Left colon (tissue), 2 donors: ENCODE data around the gene RPL18. TPM values are rescaled to one million over a fixed set of nuclear protein-coding genes. Genes with fewer than 3 reads are reported as not detected.
"Not testable (repeated sequence)": the region's sequence is repeated elsewhere in the genome, so short reads cannot be mapped to it uniquely, and the experiment has no call there.

Source experiments
- ATAC-seq: fragments of 200-7000 bp; cut with Tn5 transposase; one replicate; pipeline ENCODE4 v1.9.1; 2020; ENCODE audit warnings: mild to moderate bottlenecking, moderate library complexity
- DNase-seq, 2 donors: peaks; one replicate each; pipeline ENCODE4 v3.0.0-alpha.2; 2020
- intact Hi-C, 2 donors: fragments of 100-400 bp; cut with DNase I in 1 of 2; cut with micrococcal nuclease in 1 of 2; formaldehyde crosslinking; loops; one replicate each; pipeline versions ENCODE4 v1.11.2 to v1.14.0; 2022; cut with DNase I, micrococcal nuclease
- total RNA-seq, 2 donors: library from RNA; stranded (reverse); fragmentation: NEBNext Ultra II Directional; extraction: Animal tissue kit (Norgen Biotek cat#: 25700); gene quantifications; one replicate each; pipeline ENCODE4 v1.2.1, GENCODE V29; 2021
- donor health status: DM: no; HTN: no; CAD: no.
- donor health status: DM: yes; HTN: yes; CAD: no.

RPL18 gene
- total RNA-seq, 2 donors from 2014 or later = 1,328 to 1,333 TPM

DNA sequence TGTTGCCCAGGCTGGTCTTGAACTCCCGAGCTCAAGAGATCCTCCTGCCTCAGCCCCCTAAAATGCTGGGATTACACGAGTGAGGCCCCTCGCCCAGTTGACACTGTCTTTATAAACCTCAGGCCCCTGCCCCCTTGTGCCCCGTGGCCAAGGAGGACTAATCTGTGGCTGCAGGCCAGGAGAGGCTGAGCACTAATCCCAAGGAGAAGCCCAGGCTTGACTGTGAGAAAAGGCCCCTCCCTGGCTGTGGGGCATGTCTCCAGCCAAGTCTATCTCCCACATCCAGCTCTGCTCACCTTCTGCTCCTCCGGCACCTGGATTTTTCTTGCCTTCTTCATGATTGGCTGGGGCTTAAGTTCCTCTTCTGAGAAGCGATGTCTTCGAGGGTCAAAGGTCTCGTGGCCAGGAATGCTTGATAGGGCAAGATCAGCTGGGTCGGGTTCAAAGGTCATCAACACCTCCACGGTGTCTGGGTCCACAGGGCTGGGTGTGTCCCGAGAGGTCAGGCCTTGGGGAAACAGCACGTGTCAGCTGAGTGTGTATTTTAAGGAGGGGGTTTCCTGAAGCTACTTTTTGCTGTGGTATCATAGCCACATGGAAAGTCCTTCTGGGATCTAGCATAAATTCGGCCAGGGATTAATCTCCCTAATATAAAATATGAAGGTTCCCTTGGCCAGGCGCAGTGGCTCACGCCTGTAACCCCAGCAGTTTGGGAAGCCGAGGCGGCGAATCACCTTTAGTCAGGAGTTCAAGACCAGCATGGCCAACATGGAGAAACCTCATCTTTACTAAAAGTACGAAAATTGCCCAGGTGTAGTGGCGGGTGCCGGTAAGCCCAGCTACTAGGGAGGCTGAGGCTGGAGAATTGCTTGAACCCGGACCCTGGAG lies 14.4 kb upstream of the RPL18 start:
- DNase-seq (peak; percentile 65 to 86), ATAC-seq (peak; percentile 7)
- intact Hi-C loops = no loop called here

DNA sequence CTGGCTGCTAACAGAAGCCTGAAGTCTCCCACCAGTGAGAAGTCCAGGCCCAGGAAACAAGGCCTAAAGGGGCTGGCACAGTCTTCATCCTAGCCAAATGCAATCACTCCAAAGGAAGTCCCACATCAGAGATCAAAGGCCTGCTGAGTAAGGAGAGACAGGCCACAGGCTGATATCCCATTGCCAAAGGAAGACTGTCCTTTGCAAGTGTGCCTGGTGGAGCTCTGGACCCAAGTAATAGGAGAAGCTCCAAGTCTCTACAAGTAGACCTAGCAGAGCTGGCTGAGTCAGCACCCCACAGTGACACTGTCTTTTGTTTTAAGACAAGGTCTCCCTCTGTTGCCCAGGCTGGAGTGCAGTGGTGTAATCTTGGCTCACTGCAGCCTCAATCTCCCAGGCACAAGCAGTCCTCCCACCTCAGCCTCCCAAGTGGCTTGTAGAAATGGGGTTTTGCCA lies 13.7 kb upstream of the RPL18 start:
- DNase-seq = no peak
- intact Hi-C loops = no loop called here
- ATAC-seq = no peak

DNA sequence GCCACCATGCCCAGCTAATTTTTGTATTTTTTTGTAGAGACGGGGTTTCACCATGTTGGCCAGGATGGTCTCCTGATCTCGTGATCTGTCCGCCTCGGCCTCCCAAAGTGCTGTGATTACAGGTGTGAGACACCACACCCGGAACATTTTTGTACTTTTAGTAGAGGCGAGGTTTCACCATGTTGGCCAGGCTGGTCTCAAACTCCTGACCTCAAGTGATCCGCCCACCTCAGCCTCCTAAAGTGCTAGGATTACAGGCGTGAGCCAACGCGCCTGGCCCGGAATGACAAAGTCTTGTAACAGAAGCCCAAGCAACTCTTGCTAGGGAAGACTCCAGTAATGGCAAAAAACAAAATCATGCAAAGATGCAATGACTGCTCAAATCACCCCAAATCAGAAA lies 13.3 kb upstream of the RPL18 start:
- ATAC-seq, intact Hi-C loops, DNase-seq: not testable (repeated sequence)

DNA sequence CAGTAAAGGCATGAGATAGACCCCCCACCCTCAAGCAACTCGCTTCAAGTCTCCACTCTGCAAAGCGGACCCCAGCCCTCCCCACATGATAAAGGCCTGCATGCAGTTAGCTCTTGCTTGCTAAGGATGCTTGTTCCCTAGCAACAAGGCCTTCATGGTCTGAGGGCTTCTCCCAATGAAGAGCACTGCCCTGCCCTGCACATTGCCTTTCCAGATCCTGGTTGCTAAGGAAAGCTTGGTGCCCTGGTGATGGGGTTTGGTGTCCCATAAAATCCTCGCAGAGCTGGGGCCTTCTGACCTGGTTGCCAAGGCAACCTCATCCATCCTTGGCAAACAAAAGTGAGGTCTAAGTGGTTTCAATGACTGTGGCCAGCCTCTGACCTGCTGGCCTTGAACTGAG lies 12.2 kb upstream of the RPL18 start:
- intact Hi-C loops = no loop called here
- ATAC-seq (no peak), DNase-seq (no peak)

DNA sequence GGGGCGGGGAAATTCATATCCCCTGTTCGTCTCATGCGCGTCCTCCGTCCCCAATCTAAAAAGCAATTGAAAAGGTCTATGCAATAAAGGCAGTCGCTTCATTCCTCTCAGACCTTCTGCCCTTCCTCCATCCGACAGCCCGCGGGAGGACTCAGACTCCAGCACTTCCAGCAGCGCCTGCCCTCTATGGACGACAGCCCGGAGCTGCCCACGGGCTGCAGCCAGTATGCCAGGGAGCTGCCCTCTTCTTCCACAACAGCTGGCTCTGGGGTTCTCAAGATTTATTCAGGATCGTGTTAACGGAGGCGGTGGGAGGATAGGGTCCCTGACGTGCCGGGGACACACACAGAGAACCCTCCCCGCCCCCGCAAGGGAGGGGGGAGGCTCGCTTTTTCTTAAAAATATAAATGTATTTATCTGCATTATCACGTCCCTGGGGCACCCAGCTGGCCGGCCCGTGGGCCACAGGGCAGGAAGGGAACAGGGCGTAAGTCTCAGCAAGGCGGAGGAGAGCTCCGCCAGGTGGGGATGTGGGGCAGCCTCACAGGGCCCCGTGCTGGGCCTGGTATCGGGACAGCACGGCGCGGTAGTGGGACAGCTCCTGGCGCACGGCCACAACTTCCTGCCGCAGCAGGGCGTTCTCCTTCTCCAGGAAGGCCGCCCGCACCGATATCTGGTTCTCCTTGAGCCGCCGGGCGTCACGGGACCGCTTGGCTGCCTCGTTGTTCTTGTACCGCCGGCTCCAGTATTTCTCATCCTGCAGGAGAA lies 11.5 kb upstream of the RPL18 start:
- ATAC-seq (peak; percentile 17), DNase-seq (peak; percentile 72 to 81)
- intact Hi-C loops = no loop called here

DNA sequence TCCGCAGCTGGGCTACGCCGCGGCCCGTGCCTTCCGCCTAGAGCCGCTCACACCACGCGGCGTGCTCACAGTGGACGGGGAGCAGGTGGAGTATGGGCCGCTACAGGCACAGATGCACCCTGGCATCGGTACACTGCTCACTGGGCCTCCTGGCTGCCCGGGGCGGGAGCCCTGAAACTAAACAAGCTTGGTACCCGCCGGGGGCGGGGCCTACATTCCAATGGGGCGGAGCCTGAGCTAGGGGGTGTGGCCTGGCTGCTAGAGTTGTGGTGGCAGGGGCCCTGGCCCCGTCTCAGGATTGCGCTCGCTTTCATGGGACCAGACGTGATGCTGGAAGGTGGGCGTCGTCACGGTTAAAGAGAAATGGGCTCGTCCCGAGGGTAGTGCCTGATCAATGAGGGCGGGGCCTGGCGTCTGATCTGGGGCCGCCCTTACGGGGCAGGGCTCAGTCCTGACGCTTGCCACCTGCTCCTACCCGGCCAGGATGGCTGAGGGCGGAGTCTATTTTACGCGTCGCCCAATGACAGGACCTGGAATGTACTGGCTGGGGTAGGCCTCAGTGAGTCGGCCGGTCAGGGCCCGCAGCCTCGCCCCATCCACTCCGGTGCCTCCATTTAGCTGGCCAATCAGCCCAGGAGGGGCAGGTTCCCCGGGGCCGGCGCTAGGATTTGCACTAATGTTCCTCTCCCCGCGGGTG lies 10.8 kb upstream of the RPL18 start:
- intact Hi-C loops = no loop called here
- ATAC-seq = peak; percentile 60

DNA sequence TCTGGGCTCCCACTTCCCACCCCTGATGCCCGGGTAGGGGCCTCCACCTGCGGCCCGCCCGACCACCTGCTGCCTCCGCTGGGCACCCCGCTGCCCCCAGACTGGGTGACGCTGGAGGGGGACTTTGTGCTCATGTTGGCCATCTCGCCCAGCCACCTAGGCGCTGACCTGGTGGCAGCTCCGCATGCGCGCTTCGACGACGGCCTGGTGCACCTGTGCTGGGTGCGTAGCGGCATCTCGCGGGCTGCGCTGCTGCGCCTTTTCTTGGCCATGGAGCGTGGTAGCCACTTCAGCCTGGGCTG lies 10.3 kb upstream of the RPL18 start:
- DNase-seq (no peak), ATAC-seq (no peak)
- intact Hi-C loops = no loop called here

More for the DNA sequence above, 10.8 kb upstream of the RPL18 start:
- DNase-seq = peak; percentile 88 to 93

DNA sequence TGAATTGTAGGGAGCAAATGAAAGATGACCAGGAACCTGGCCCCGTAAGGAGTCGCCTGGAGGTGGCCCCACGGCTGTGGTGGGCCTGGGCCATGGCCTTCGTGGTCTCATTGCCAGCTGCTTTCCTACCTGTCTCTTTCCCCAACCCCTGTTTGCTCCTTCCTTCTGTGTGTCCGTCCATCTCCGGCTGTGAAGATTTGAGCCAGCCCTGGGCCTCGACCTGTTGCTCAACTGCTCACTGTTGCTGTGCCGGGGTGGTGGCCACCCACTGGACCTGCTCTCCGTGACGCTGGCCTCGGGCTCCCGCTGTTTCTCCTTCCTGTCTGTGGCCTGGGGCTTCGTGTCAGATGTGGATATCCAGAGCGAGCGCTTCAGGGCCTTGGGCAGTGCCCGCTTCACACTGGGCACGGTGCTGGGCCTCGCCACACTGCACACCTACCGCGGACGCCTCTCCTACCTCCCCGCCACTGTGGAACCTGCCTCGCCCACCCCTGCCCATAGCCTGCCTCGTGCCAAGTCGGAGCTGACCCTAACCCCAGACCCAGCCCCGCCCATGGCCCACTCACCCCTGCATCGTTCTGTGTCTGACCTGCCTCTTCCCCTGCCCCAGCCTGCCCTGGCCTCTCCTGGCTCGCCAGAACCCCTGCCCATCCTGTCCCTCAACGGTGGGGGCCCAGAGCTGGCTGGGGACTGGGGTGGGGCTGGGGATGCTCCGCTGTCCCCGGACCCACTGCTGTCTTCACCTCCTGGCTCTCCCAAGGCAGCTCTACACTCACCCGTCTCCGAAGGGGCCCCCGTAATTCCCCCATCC lies 9.7 kb upstream of the RPL18 start:
- intact Hi-C loops = no loop called here
- DNase-seq (peak in 1 of 2 donors; percentile 36), ATAC-seq (no peak)

DNA sequence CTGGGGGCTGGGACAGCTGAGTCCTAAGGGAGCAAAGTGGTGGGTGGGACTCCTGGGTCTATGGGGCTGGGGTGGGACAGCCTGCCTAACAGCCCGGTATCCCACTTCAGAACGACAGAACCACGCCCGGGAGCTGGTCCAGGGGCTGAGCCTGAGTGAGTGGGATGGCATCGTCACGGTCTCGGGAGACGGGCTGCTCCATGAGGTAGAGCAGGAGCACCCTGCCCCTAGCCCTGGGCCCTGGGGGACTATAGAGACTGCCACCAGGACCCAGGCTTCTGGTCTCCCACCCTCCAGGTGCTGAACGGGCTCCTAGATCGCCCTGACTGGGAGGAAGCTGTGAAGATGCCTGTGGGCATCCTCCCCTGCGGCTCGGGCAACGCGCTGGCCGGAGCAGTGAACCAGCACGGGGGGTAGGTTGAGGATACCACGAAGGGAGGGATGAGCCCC lies 8.9 kb upstream of the RPL18 start:
- intact Hi-C loops = no loop called here
- DNase-seq (no peak), ATAC-seq (no peak)

DNA sequence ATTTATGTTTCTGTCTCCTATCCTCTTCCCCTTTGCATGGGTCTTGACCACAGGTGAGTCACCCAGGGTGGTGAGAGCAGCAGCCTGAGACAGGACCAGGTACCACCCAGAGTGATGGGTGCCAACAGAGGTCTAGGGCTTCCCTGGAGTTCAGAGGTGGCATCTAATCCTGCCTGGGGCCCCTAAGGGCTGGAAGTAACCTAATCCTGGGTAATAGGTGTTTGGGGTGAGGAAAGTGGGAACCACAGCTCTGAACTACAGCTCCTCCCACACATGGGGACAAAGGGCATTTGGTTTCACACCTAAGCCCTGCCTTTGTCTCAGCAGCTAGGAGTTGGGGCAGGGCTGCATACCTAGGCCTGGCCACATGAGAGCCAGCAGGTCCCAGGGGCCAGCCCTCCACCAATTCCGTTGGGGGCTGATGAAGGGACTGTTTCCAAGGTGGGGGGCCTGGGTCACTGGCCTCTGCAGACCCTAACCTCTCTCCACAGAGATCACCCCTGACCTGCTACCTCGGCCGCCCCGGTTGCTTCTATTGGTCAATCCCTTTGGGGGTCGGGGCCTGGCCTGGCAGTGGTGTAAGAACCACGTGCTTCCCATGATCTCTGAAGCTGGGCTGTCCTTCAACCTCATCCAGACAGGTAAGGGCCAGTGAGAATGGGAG lies 8.4 kb upstream of the RPL18 start:
- intact Hi-C loops = no loop called here
- DNase-seq = peak; percentile 64 to 68
- peak; percentile 39 for ATAC-seq

DNA sequence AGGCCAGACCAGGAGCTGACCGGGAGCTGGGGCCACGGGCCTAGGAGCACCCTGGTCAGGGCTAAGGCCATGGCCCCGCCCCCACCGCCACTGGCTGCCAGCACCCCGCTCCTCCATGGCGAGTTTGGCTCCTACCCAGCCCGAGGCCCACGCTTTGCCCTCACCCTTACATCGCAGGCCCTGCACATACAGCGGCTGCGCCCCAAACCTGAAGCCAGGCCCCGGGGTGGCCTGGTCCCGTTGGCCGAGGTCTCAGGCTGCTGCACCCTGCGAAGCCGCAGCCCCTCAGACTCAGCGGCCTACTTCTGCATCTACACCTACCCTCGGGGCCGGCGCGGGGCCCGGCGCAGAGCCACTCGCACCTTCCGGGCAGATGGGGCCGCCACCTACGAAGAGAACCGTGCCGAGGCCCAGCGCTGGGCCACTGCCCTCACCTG lies 6.9 kb upstream of the RPL18 start:
- intact Hi-C loops = no loop called here
- ATAC-seq (no peak), DNase-seq (peak in 1 of 2 donors; percentile 50)

DNA sequence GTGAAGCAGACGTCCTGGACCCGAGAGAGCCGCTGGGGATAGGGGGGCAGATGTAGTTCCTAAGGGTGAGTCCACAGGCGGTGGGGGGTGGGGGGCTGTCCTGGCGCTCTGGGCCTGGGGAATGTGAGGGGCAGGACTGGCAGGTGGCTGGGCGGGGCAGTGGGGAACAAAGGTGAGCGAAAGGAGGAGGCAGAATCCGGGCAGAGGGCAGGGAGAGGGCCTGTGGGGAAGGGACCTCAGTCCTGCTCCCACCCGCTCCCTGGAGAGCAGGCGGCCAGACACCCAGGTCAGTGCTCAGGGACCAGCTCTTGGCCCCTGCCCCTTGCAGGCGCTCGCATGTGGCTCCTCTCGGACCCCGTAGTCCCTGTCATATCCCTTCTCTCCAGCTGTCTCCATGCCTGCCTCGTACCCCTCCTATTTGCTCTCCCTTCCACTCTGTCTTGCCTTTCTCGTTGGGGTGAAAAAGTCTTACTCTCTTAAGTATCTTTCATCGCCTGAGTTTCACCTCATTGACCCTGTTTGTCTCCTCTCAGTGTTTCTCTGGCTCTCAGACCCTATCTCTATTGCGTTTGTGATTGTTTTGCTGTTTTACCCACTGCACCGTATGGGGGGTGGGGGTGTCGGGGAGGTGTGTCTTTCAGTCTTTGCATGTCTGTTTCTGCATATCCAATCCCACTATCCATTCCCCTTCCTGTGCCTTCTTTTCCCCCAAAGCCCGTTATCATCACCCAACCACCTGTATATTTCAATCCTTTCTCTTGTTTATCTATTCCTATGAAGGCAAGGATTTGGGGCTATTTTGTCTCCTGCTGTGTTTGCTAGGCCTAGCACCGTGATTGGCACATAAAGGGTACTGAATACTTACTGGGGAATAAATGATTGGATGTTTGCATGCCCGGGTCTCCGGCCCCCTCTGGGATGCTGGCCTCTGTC lies 6.1 kb upstream of the RPL18 start:
- intact Hi-C loops = no loop called here
- ATAC-seq (peak; percentile 60), DNase-seq (peak; percentile 80 to 84)

DNA sequence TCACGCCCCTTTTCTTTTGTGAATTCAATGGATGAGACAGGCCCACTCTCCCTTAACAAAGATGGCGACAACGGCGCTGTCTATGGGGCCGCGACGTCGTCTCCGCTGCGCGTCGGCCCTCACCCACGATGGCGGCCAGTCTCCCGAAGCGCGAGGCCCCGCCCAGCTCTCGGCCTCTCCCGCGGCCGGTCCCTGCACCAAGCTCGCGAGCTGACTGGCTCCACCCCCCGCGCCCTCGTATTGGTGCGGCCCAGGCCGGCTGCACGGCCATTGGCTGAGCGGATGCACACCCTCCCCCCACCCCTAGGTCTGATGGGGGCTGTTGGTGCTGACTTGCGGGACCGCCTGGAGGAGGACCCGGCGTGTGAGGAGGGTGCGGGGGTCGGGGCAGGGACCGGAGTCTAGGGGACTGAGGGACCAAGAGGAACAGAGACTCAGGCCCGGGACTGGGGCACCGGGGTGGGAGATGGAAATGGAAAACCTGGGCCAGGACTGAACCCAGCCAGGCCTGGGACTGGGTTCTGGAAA lies 5.2 kb upstream of the RPL18 start:
- intact Hi-C loops = no loop called here
- ATAC-seq (peak; percentile 70), DNase-seq (peak; percentile 99)

DNA sequence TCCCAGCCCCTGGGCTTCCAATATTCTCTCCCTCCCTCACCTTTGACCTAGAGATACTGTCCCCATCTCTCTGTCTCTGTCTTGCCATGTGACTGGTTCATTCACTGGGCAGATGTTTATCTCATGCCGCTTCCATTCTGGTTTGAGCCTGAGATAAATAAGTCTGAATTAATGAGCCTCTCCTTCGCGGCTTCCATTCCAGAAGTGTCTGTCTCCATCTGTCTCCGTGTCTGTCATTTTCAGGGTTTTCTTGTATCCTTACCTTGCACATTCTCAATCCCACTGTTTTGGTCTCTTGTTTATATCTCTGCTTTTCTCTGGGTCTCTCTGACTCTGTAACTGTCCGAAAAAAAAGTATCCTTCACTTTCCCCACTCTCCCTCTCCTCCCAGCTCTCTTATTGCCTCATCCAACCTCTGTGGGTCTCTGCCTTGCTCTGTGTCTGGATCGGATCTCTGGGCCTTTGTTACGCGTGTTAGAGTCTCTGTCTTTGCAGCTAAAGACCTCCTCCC lies 4.6 kb upstream of the RPL18 start:
- no peak for DNase-seq
- ATAC-seq = no peak
- intact Hi-C loops = no loop called here

DNA sequence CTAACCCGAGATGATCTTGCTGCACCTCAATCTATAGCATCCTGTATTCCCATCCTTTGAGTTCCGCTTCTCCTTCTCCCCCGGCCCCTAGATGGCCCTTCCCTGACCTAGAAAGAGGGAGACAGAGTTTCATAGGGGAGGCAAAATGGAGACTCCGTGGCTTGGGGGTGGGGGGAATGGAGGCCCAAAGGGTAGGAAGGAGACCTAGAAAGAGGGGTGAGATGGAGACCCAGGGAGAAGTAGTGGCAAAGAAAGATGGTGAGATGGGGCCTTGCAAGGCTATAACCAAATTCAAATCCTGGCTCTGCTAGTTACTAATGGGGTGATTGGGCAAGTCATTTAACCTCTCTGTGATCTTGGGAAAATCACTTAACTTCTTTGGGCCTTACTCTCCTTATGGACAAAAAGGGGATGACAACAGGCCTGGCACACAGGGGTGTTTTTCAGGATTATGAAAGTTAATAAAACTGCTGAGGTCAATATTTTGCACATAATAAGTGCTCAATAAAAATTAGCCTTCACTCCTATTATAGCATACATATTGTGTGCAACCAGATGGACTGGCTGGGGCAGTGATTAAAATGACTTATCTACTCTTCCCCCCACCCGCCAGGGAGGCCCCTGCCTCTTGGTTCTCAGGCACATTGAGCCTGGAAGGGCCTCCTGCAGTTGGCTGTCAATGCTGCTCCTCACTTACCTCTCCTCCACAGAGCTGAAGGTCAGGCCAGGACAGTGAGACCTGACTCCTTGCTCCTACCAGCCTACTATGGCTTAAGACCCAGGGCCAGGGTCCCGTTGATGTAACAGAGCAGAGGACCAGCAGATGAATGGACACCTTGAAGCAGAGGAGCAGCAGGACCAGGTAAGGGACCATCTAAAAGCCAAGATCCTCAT lies 961 bp upstream of the RPL18 start:
- no peak for DNase-seq
- intact Hi-C loops = no loop called here
- no peak for ATAC-seq
